WTC11 (cell line): Measurements from ENCODE around the gene SLC17A4. TPM values are rescaled to one million over a fixed set of nuclear protein-coding genes. Genes with fewer than 3 reads are reported as not detected.

Experiments
- ATAC-seq: fragments of 200-7000 bp; cut with Tn5 transposase; 2 replicates; pipeline ENCODE4 v1.10.0; 2021; ENCODE audit warnings: mild to moderate bottlenecking, moderate library complexity
- CTCF ChIA-PET: fragments of 300-600 bp; sonication (Branson Sonifier 250); formaldehyde crosslinking; loops from one replicate; lab custom pipeline; 2021; ENCODE audit warnings: antibody characterized with exemption; lab: Charles Lee
- POLR2A ChIA-PET: fragments of 350-600 bp; sonication (Branson Sonifier 250); formaldehyde crosslinking; loops from one replicate; lab custom pipeline; 2021; ENCODE audit warnings: antibody characterized with exemption; lab: Charles Lee
- DNase-seq: peaks from one replicate; pipeline ENCODE4 v3.0.0; 2021; ENCODE audit warnings: low spot score
- H3K27ac Mint-ChIP-seq: 2 replicates; pipeline ENCODE4 v1.8.0; 2021; ENCODE audit warnings: mixed read lengths
- H3K27me3 Mint-ChIP-seq: 2 replicates; pipeline ENCODE4 v1.8.0; 2021; ENCODE audit warnings: low read depth, mild to moderate bottlenecking, moderate library complexity, mixed read lengths
- H3K36me3 Mint-ChIP-seq: 2 replicates; pipeline ENCODE4 v1.8.0; 2021; ENCODE audit warnings: mixed read lengths
- H3K4me1 Mint-ChIP-seq: 2 replicates; pipeline ENCODE4 v1.8.0; 2022; ENCODE audit warnings: mixed read lengths
- H3K4me3 Mint-ChIP-seq: 2 replicates; pipeline ENCODE4 v1.8.0; 2021; ENCODE audit warnings: mild to moderate bottlenecking, moderate library complexity, mixed read lengths
- H3K9me3 Mint-ChIP-seq: 2 replicates; pipeline ENCODE4 v1.8.0; 2021; ENCODE audit warnings: mixed read lengths
- ATF2 ChIP-seq: sonication (generic); formaldehyde crosslinking; IDR thresholded peaks from 2 replicates; pipeline ENCODE4 v1.8.1; 2022; ENCODE audit warnings: low read depth, missing genetic modification reagents, borderline replicate concordance
- CTCF ChIP-seq: fragments of 200-600 bp; IDR thresholded peaks from 2 replicates; pipeline ENCODE4 v1.8.0; 2022; ENCODE audit warnings: antibody characterized with exemption
- FOXJ3 ChIP-seq: sonication (generic); formaldehyde crosslinking; IDR thresholded peaks from 2 replicates; pipeline ENCODE4 v1.9.0; 2021; ENCODE audit warnings: missing genetic modification reagents, mild to moderate bottlenecking, borderline replicate concordance
- FOXK1 ChIP-seq: sonication (generic); formaldehyde crosslinking; IDR thresholded peaks from 2 replicates; pipeline ENCODE4 v1.8.0; 2022; ENCODE audit warnings: mild to moderate bottlenecking, moderate library complexity, missing genetic modification reagents
- GABPB1 ChIP-seq: sonication (generic); formaldehyde crosslinking; IDR thresholded peaks from 2 replicates; pipeline ENCODE4 v1.8.1; 2023; ENCODE audit warnings: mild to moderate bottlenecking, missing genetic modification reagents
- GTF2I ChIP-seq: fragments of 250-450 bp; sonication (Bioruptor Pico); conservative IDR thresholded peaks from 2 replicates; pipeline ENCODE4 v1.4.0; 2021; ENCODE audit warnings: mild to moderate bottlenecking
- JAZF1 ChIP-seq: fragments of 250-450 bp; sonication (Bioruptor Pico); IDR thresholded peaks from 2 replicates; pipeline ENCODE4 v1.9.0; 2021; ENCODE audit warnings: moderate library complexity, mild to moderate bottlenecking, inconsistent platforms
- NR1H2 ChIP-seq: sonication (generic); formaldehyde crosslinking; IDR thresholded peaks from 2 replicates; pipeline ENCODE4 v1.9.0; 2021; ENCODE audit warnings: mild to moderate bottlenecking, moderate library complexity, missing genetic modification reagents
- SMAD3 ChIP-seq: sonication (generic); formaldehyde crosslinking; IDR thresholded peaks from 2 replicates; pipeline ENCODE4 v1.8.0; 2022; ENCODE audit warnings: missing genetic modification reagents, mild to moderate bottlenecking, borderline replicate concordance
- SMAD4 ChIP-seq: sonication (generic); formaldehyde crosslinking; IDR thresholded peaks from 2 replicates; pipeline ENCODE4 v1.8.0; 2022; ENCODE audit warnings: mild to moderate bottlenecking, missing genetic modification reagents
- TP53 ChIP-seq: sonication (generic); formaldehyde crosslinking; IDR thresholded peaks from 2 replicates; pipeline ENCODE4 v1.8.1; 2023; ENCODE audit warnings: mild to moderate bottlenecking, missing genetic modification reagents
- USF1 ChIP-seq: sonication (generic); formaldehyde crosslinking; IDR thresholded peaks from 2 replicates; pipeline ENCODE4 v1.8.0; 2022; ENCODE audit warnings: mild to moderate bottlenecking, missing genetic modification reagents
- ZBTB43 ChIP-seq: sonication (generic); formaldehyde crosslinking; IDR thresholded peaks from 2 replicates; pipeline ENCODE4 v1.8.1; 2023; ENCODE audit warnings: mild to moderate bottlenecking, missing genetic modification reagents
- ZNF232 ChIP-seq: sonication (generic); formaldehyde crosslinking; IDR thresholded peaks from 2 replicates; pipeline ENCODE4 v1.8.0; 2022; ENCODE audit warnings: mild to moderate bottlenecking, missing genetic modification reagents
- ZNF281 ChIP-seq: sonication (generic); formaldehyde crosslinking; IDR thresholded peaks from 2 replicates; pipeline ENCODE4 v1.8.0; 2023; ENCODE audit warnings: mild to moderate bottlenecking, missing genetic modification reagents
- ZNF317 ChIP-seq: sonication (generic); formaldehyde crosslinking; IDR thresholded peaks from 2 replicates; pipeline ENCODE4 v1.8.1; 2023; ENCODE audit warnings: low read depth, mild to moderate bottlenecking, moderate library complexity, missing genetic modification reagents, borderline replicate concordance
- ZNF425 ChIP-seq: fragments of 250-450 bp; sonication (Bioruptor Pico); conservative IDR thresholded peaks from 2 replicates; pipeline ENCODE4 v1.9.0; 2021; ENCODE audit warnings: mild to moderate bottlenecking
- total RNA-seq: library from RNA; stranded (reverse); gene quantifications from 3 replicates; pipeline ENCODE4 v1.2.3, GENCODE V29; 2021

Gene SLC17A4
- total RNA-seq, 1 experiment from 2014 or later: not detected

- TF ChIP-seq ZNF425 (no peak), SMAD3 (CRISPR knock-in tag) (no peak), JAZF1 (CRISPR knock-in tag) (no peak), USF1 (CRISPR knock-in tag) (no peak), ZNF232 (CRISPR knock-in tag) (no peak), ATF2 (no peak), ZNF317 (CRISPR knock-in tag) (no peak), SMAD4 (CRISPR knock-in tag) (no peak), FOXJ3 (no peak)
These were observed 60.7 kb downstream of the SLC17A4 start (continued) for GRCh38 chr6:25815194-25815593.

- ATAC-seq (peak; percentile 52), DNase-seq (no peak)
- no peak overlapping the region for H3K4me3 Mint-ChIP-seq
- H3K27me3 Mint-ChIP-seq: no peaks in the 10 kb centered on the region
- no peaks in the 10 kb centered on the region for H3K9me3 Mint-ChIP-seq
- no peak for TF ChIP-seq CTCF
- no peak for TF ChIP-seq TP53 (CRISPR knock-in tag)
- TF ChIP-seq GTF2I (CRISPR knock-in tag): no peak
- TF ChIP-seq GABPB1 (CRISPR knock-in tag): no peak
- TF ChIP-seq FOXK1 (CRISPR knock-in tag): no peak
- no peak for TF ChIP-seq ZBTB43 (CRISPR knock-in tag)
- ChIA-PET POLR2A (no interaction called here), CTCF (no interaction called here)
- no peak overlapping the region for H3K27ac Mint-ChIP-seq
- no peaks in the 10 kb centered on the region for H3K36me3 Mint-ChIP-seq
- H3K4me1 Mint-ChIP-seq: peaks cover 21% of the 10 kb centered on the region
These were observed 61.7 kb downstream of the SLC17A4 start for GRCh38 chr6:25816252-25816651.

- DNase-seq (no peak), ATAC-seq (no peak)
- H3K36me3 Mint-ChIP-seq: no peaks in the 10 kb centered on the region
- H3K27ac Mint-ChIP-seq: no peak overlapping the region
- CTCF ChIA-PET: no interaction called here
- peaks cover 8% of the 10 kb centered on the region for H3K9me3 Mint-ChIP-seq
- H3K27me3 Mint-ChIP-seq: no peaks in the 10 kb centered on the region
- no peak for TF ChIP-seq ZNF281 (CRISPR knock-in tag)
- no peak for TF ChIP-seq NR1H2
- H3K4me3 Mint-ChIP-seq: no peak overlapping the region
- POLR2A ChIA-PET: no interaction called here
- H3K4me1 Mint-ChIP-seq: peaks cover 6% of the 10 kb centered on the region
These were observed 66.8 kb downstream of the SLC17A4 start for GRCh38 chr6:25821341-25821740.
